Measurements from ENCODE around the gene ALDH1B1.

GRCh38 chr9:38423273-38423972, 30.9 kb downstream of the ALDH1B1 start:
- TF ChIP-seq POLR2A (IDR thresholded peaks at IDR 0.05; ENCODE audit: low read depth, low read length) = no peak
- no peak for TF ChIP-seq POLR2AphosphoS5 (IDR thresholded peaks at IDR 0.05; ENCODE audit: low read depth, low read length)
- no peak for TF ChIP-seq TAF1 (IDR thresholded peaks at IDR 0.05; ENCODE audit: low read depth, low read length)
- TF ChIP-seq POU2F2 (IDR thresholded peaks at IDR 0.05; ENCODE audit: low read depth, low read length) = no peak
- TF ChIP-seq PAX5 (IDR thresholded peaks at IDR 0.05; ENCODE audit: insufficient read depth, low read length, severe bottlenecking) = no peak
- no peak for TF ChIP-seq SPI1 (IDR thresholded peaks at IDR 0.05; ENCODE audit: low read depth, low read length)

Measured in GM12891 (cell line).